HG03196 (cell line): ENCODE data around the gene CDHR5.

Experiments used
- ATAC-seq: cut with Tn5 transposase; IDR thresholded peaks from one replicate; pipeline ENCODE4 v1.9.1; 2021; ENCODE audit not compliant: unreplicated experiment

The CDHR5 gene

DNA sequence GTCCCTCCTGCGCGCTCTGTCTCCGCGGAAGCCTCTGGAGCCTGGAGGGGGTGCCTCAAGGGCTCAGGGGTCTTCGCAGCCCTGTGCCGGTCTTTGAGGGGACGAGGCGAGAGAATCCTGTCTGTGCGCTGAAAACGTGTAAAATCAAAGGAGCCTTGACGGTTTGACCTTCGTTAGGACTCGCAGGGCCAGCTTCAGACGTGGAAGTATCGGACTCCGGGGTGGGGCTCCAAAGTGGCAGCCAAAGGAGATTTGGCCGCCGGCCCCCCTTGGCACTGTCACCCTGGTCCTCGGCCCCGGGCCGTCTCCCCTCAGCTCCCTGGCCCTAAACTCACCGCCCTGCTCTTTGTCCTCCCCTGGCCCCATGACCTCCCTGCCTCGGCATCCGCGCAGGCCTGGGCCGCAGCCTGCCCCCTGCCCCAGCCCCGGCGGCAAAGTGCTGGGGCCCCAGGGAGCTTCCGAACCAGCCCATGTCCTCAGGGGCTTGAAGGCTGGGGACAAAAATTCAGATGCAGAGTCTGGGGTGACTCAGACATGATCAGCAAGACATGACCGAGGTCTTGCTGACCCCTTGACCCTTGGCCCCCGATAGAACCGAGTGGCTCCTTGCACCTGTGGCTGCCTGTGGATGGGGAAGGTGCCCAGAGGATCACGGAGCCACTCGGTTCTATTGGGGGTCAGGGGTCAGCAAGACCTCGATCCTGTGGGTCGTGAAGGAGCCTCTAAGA lies 55.4 kb downstream of the CDHR5 start:
- ATAC-seq = no peak

- ATAC-seq = peak; percentile 80
Measured at GRCh38 chr11:568306-569157, 56.2 kb downstream of the CDHR5 start.

DNA sequence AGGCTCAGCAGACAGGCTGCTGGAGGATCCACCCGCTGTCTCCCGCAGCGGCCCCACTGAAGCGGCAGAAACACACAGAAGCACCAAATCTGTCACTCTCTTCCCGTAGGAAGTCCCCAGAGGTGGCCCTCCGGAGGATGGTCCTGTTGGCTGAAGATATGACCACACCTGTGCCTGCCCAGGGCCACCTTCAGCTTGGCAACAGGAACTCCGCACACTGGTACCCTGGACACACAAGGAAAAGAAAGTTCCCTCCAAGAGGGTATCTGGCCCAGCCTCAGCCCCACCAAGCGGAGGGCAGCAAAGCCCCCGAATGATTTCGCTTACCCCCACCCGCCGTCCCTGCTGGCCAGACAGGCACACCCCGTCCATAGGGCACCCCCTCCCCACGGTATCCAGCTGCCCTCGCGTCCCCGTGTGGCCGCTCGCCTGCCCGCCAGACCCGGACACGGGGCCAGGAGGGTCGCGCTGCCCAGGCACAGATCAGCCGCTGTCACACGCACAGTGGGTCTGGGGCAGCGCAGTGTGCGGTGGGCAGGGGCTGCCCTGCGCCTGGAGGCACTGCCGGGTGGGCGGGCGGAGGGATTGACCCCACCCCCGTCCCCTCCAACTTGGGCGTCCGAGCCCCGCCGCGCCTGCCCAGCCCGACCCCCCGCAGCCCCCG lies 57.0 kb downstream of the CDHR5 start:
- ATAC-seq = peak; percentile 1

GRCh38 chr11:567011-567628 lies 57.6 kb downstream of the CDHR5 start:
- no peak for ATAC-seq
